Endothelial cell of hepatic sinusoid (primary cell): ENCODE results near the gene DPP6.

Experiments
- in situ Hi-C: cut with HindIII; loops from 2 replicates; pipeline ENCODE4 v1.10.0; 2017; ENCODE audit warnings: low sequenced_read_pairs

The DPP6 gene

GRCh38 chr7:154330318-154330717 is 278.1 kb downstream of the DPP6 start:
- in situ Hi-C loops: no loop called here

- in situ Hi-C loops: no loop called here
Measured at GRCh38 chr7:154332811-154333580, 280.8 kb downstream of the DPP6 start.

GRCh38 chr7:154336295-154336694 is 284.1 kb downstream of the DPP6 start:
- in situ Hi-C loops: no loop called here

GRCh38 chr7:154338701-154339506 is 286.7 kb downstream of the DPP6 start:
- in situ Hi-C loops: no loop called here

- in situ Hi-C loops: no loop called here
Measured at GRCh38 chr7:154342971-154343633, 290.9 kb downstream of the DPP6 start.

- in situ Hi-C loops: no loop called here
Measured at GRCh38 chr7:154343778-154344412, 291.7 kb downstream of the DPP6 start.

GRCh38 chr7:154345093-154345492 is 292.9 kb downstream of the DPP6 start:
- in situ Hi-C loops: no loop called here

- in situ Hi-C loops: no loop called here
Measured at GRCh38 chr7:154347700-154348266, 295.6 kb downstream of the DPP6 start.

GRCh38 chr7:154350892-154351291 is 298.7 kb downstream of the DPP6 start:
- in situ Hi-C loops: no loop called here

- in situ Hi-C loops: no loop called here
Measured at GRCh38 chr7:154353355-154353767, 301.2 kb downstream of the DPP6 start.

GRCh38 chr7:154364170-154364569 is 312.0 kb downstream of the DPP6 start:
- in situ Hi-C loops: no loop called here

GRCh38 chr7:154371424-154371823 is 319.2 kb downstream of the DPP6 start:
- in situ Hi-C loops: no loop called here

- in situ Hi-C loops: no loop called here
Measured at GRCh38 chr7:154372011-154372601, 319.9 kb downstream of the DPP6 start.

- in situ Hi-C loops: no loop called here
Measured at GRCh38 chr7:154373956-154374355, 321.8 kb downstream of the DPP6 start.

- in situ Hi-C loops: no loop called here
Measured at GRCh38 chr7:154375956-154376355, 323.8 kb downstream of the DPP6 start.

- in situ Hi-C loops: no loop called here
Measured at GRCh38 chr7:154380771-154381170, 328.6 kb downstream of the DPP6 start.

GRCh38 chr7:154383045-154383444 is 330.8 kb downstream of the DPP6 start:
- in situ Hi-C loops: no loop called here

- in situ Hi-C loops: no loop called here
Measured at GRCh38 chr7:154385214-154385613, 333.0 kb downstream of the DPP6 start.

GRCh38 chr7:154387252-154387651 is 335.1 kb downstream of the DPP6 start:
- in situ Hi-C loops: no loop called here

- in situ Hi-C loops: no loop called here
Measured at GRCh38 chr7:154388412-154388811, 336.2 kb downstream of the DPP6 start.
